Measurements from ENCODE around the gene ELAPOR1. TPM values are rescaled to one million over a fixed set of nuclear protein-coding genes. Genes with fewer than 3 reads are reported as not detected.
"Not testable (repeated sequence)": the region's sequence is repeated elsewhere in the genome, so short reads cannot be mapped to it uniquely, and the experiment has no call there.

Gene ELAPOR1
- total RNA-seq, 1 donor from 2014 or later, result not detected

DNA sequence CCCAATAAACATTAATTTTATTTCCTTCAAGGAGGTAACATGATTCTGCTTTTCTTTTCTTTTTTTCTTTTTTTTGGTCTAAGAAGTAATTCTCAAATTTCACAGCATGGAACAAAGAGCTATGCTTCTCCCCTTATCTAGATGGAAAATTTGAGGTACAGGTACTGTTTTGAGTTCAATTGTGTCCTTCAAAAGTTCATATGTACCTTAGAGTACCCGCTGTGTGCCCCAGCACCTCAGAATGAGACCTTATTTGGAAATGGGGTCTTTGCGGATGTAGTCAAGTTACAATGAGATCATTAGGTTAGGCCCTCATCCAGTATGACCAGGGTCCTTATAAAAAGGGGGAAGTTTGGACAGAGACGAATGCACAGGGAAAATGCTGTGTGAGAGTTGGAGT, 22.0 kb downstream of the ELAPOR1 start:
- DNase-seq (ENCODE audit: low read depth), result no peak
- H3K4me3 ChIP-seq (ENCODE audit: low read depth, low read length), result no peak overlapping the region
- TF ChIP-seq, protein P1, sequence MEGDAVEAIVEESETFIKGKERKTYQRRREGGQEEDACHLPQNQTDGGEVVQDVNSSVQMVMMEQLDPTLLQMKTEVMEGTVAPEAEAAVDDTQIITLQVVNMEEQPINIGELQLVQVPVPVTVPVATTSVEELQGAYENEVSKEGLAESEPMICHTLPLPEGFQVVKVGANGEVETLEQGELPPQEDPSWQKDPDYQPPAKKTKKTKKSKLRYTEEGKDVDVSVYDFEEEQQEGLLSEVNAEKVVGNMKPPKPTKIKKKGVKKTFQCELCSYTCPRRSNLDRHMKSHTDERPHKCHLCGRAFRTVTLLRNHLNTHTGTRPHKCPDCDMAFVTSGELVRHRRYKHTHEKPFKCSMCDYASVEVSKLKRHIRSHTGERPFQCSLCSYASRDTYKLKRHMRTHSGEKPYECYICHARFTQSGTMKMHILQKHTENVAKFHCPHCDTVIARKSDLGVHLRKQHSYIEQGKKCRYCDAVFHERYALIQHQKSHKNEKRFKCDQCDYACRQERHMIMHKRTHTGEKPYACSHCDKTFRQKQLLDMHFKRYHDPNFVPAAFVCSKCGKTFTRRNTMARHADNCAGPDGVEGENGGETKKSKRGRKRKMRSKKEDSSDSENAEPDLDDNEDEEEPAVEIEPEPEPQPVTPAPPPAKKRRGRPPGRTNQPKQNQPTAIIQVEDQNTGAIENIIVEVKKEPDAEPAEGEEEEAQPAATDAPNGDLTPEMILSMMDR (conservative IDR thresholded peaks at IDR 0.05; ENCODE audit: low read depth, low read length), result no peak

DNA sequence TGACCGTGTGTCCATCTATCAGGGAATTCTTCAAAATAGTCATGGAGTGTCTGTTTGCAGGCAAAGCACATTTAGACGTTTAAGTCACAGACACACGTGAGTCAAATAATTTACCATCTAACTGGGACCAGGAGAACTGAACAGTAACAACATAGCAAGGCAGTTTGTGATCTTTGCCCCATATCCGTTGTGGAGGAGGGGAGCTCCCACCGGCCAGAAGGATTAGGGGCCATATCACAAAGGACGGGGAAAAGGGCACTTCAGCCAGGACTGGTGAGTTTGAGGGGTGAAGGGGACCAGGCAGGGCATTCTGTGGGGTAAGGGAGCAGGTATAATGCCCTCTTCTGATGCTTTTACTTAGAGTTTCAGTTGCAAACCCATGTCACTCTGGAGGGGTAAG, 22.9 kb downstream of the ELAPOR1 start:
- DNase-seq (ENCODE audit: low read depth), result no peak
- H3K4me3 ChIP-seq (ENCODE audit: low read depth, low read length), result no peak overlapping the region
- TF ChIP-seq, protein P1 (conservative IDR thresholded peaks at IDR 0.05; ENCODE audit: low read depth, low read length), result no peak

DNA sequence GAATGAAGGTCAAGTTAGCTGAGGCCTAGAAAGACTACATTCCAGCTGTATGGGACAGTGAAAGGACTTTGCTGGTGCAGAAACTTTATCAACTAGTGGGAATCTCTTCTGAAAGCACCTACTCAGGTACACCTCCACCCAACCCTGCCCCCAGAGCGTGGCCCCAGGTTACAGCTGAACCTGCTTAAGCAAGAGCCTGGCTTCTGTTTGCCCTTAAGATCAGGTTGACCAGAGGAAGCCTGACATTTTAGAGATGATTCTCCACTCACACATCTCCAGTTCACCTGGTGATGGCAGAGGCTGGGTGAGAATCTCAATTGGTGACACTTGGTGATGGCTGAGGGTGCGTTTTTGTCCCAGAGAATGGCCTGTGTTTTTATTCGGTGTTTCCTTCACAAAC, 24.0 kb downstream of the ELAPOR1 start:
- TF ChIP-seq, protein P1 (conservative IDR thresholded peaks at IDR 0.05; ENCODE audit: low read depth, low read length), result no peak
- DNase-seq (ENCODE audit: low read depth), result no peak
- no peak overlapping the region for H3K4me3 ChIP-seq (ENCODE audit: low read depth, low read length)

DNA sequence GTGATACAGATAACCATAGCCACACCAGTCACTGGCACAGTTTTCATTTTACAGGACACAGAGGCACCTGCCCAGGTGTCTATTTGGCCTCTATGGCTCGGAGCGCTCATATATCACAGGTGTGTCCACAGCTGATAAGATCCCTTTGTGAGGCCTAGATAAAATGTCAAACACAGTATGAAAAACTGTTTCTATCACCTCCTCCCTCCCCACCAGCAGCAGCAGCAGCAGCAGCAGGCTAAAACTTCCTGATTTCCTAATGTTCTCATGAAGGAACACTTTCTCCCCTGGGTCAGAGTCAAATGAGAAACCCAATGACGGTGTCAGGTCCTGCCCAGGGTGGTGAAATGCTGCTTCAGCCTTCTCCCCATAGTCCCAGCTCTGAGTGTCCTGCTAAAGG, 24.4 kb downstream of the ELAPOR1 start:
- TF ChIP-seq, protein P1 (conservative IDR thresholded peaks at IDR 0.05; ENCODE audit: low read depth, low read length), result no peak
- DNase-seq (ENCODE audit: low read depth), result no peak
- H3K4me3 ChIP-seq (ENCODE audit: low read depth, low read length), result no peak overlapping the region

DNA sequence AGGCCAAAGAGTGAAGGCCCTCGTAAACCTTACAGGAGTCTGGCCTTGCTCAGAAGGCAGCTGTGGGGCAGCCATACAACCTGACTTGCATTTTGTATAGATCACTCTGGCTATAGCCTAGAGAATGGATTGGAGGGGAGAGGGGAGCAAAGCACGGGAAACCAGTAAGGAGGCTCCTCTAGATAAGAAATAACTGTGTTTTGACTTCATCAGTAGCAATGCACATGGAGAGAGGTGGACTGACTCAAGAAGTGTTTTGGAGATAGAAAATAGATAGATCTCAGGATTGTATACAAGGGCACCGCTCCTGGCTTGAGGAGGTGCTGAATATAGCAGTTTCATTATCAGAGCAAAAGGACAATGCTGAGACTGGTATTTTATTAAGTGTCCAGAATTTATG, 26.5 kb downstream of the ELAPOR1 start:
- DNase-seq (ENCODE audit: low read depth), result no peak
- TF ChIP-seq, protein P1 (conservative IDR thresholded peaks at IDR 0.05; ENCODE audit: low read depth, low read length), result no peak
- H3K4me3 ChIP-seq (ENCODE audit: low read depth, low read length), result no peak overlapping the region

DNA sequence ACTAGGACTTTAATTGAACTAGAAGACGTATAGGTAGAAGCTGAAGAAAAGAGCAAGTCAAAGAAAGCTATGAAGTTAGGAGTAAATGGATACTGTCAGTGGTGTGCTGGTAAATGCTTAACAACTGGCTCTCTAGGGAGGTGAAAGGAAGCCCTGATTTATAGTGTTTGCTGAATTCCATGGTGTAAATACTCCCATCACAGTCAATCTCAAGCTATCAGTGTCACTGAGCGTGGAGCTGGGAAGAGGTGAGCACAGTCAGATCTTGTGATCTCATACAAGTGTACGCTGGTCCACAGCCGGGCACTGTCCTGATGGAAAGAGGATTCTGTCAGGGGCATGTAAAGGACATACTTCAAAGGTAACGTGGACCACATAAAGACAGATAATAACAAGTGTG, 28.3 kb downstream of the ELAPOR1 start:
- no peak overlapping the region for H3K4me3 ChIP-seq (ENCODE audit: low read depth, low read length)
- DNase-seq (ENCODE audit: low read depth), result no peak
- TF ChIP-seq, protein P1 (conservative IDR thresholded peaks at IDR 0.05; ENCODE audit: low read depth, low read length), result no peak

DNA sequence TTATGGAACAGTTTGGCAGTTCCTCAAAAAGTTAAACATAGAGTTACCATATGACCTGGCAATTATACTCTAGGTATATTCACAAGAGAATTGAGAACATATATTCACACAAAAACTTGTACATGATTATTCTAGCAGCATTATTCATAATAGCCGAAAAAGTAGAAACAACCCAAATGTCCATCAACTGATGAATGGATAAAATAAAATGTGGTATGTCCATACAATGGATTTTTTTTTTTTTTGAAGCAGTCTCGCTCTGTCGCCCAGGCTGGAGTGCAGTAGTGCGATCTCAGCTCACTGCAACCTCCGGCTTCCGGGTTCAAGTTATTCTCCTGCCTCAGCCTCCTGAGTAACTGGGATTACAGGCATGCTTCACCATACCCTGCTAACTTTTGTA, 28.8 kb downstream of the ELAPOR1 start:
- DNase-seq (ENCODE audit: low read depth), result not testable (repeated sequence)

More for the DNA sequence above, 28.8 kb downstream of the ELAPOR1 start:
- H3K4me3 ChIP-seq (ENCODE audit: low read depth, low read length), result not testable (repeated sequence)
